NOMO-1 treated with dmso at 0.1 percent for 144 hours (cell line): ENCODE measurements around the gene ENHO.

Experiments
- DNase-seq: peaks from one replicate; lab custom pipeline; 2025; ENCODE audit not compliant: unreplicated experiment; lab: John Stamatoyannopoulos, UW

ENHO gene

DNA sequence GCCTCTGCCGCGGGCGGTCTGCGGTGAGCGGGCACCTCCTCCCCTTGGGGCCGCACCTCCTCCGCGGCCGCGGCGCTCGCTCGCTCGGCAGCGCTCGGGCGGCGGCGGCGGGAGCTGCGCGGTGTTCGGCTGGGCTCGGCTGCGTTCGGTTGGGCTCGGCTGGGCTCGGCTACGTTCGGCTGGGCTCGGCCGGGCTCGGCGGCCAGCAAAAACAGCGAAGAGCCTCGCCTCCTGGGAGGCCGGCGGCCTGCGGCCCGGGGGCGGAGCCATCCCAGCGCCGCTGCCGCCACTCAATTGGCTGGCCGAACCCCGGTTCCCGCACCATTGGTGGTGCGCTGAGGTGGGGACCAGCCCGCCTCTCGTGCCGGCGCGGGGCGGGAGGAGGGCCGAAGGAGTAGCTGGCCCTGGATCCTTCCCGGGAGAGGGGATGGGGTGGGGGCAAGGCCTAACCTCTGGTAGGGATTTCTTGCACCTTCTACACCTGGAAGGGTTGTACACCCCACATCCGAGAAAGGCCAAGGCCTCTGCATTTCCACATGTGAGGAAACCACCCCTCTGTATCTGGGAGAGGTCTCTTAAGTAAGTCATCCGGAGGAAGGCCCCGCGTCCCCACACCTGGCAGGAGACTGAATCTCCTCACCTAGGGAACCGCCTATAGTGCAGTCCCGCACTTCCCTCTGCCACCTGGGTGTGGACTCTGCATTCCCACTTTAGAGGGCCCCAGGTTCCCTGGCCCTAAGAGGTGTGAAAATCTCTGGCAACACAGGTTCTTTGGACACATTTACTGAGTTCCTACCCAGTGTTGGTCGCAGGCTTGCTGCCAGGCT, at the start of gene ENHO:
ENHO (minus strand) TSS at position 20 of the 827 bp plus-strand sequence. CDS start 1,295 bp downstream, outside the sequence.
- peak; percentile 94 for DNase-seq

GRCh38 chr9:34572092-34572491, 49.3 kb upstream of the ENHO start:
- DNase-seq = no peak

GRCh38 chr9:34571481-34571810, 48.7 kb upstream of the ENHO start:
- no peak for DNase-seq

DNA sequence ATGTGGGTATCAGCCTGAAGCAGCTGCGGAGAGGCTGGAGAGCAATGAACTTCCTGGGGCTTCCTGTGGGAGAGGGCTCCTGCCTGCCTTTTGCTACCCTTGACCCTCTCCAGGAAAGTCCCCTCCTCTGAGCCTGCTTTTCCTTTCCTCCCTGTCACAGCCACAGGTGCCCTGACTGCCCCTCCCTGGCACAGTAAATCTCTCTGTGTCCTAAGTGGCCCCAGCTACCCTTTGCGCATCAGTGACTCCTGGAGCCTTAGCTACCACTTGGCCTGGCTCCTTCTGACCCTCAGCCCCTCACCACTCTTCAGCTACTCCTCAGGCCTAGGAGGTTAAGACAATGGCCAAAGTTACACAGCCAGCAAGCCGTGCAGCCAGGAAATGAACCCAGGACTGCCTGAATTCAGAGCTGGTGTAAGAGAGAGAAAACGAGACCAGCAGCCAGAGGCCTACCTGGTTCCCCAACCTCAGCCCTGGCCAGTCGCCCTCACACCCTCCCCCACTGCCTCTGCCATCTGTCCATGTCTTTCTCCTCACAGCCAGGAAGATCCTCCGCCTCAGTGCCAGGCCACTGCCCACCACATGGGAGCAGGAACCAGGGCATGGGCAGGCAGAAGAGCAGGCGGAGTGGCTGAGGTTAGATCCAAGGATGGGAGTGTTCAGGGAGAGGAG, 48.2 kb upstream of the ENHO start:
- no peak for DNase-seq

DNA sequence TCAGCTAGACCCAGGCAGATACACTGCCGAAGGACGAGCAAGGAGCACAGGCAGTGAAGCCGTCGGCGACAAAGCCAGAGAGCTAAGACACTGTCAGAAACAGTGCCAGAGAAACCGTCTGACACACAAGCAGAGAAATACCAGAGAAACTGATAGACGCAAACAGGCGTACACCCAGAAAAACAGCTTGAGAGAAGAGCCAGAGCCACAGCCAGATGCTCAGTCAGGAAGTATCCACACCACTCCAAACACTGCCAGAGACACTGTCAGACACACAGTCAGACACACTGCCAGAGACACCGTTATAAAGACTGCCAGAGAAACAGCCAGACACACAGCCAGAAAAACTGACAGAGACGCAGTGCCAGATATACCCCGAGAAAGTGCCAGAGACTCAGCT, 47.6 kb upstream of the ENHO start:
- no peak for DNase-seq

- no peak for DNase-seq
Measured at GRCh38 chr9:34568774-34569173, 46.0 kb upstream of the ENHO start.

DNA sequence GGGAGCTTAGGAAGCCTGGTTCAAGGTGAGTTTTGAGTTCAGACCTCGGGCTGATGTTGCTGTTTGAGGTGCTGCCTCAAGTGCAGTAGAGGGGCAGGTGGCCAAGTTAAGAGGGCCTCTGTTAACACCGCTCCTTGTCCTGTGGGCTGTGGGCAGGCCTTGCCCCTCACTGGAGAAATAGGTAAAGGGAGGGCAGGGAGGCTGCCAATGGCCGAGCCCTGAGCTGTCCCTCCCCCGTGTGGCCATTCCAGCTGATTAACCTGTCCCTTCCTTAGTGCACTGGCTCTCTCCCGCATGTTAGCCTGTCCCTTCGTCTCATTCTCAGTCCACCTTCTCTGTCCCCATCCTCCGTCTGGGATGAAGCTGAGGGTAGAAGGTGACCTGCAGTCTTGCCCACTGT, 45.3 kb upstream of the ENHO start:
- DNase-seq = no peak

- DNase-seq = no peak
Measured at GRCh38 chr9:34566972-34567371, 44.2 kb upstream of the ENHO start.

GRCh38 chr9:34566322-34566721, 43.5 kb upstream of the ENHO start:
- no peak for DNase-seq

DNA sequence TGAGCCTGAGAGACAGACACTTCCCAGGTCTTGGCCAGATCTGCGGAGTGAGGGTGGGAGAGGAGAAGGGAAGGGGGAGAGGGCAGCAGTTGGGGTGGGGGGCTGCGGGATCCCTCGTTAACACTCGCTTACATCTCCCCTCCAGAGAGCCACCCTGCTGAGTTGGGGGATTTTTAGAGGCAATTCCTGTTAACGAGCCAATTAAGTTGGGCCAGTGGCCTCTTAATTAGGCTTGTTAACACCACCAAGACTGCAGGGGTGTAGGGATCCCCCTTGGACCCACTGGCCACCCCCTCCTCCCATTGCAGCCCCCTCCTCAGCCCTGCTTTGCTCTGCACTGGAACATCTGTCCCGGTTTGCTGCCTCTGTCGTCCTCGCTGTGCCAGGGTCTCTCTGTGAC, 43.1 kb upstream of the ENHO start:
- no peak for DNase-seq

DNA sequence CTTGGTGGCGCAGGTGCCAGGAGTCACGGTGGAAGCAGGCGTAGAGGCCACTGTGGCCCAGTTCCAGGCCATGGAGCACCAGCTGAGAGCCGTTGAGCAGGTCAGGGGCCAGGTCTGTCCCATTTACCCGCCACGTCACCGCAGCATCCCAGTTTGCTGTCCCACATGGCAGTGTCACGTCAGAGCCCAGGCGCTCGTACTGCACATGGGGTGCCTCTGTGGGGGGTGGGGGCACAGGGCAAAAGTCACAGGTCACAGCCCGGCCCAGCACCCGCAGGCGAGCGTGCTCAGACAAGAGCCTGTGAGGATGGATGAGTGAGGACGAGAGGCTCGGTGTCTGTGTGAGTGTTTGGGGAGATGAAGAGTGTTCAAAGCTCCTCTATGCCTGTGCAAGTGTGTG, 41.8 kb upstream of the ENHO start:
- no peak for DNase-seq

DNA sequence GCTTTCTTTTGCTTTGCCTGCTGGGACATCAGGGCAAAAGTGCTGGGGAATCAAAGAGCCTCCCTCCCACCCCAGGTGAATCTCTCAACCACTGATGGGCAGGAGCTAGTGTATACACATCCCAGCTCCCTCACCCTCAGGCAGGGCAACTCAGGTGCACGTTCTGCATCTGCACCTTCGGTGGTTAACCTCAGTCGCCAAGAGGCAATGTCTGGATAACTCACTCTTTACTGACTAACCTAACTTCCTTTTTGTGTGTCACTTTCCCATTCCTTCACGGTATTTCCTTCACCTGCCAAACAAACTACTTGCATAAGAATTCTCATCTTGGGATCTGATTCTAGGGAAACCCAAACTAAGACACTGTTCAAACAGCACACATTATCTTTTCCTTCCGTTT, 40.5 kb upstream of the ENHO start:
- no peak for DNase-seq

DNA sequence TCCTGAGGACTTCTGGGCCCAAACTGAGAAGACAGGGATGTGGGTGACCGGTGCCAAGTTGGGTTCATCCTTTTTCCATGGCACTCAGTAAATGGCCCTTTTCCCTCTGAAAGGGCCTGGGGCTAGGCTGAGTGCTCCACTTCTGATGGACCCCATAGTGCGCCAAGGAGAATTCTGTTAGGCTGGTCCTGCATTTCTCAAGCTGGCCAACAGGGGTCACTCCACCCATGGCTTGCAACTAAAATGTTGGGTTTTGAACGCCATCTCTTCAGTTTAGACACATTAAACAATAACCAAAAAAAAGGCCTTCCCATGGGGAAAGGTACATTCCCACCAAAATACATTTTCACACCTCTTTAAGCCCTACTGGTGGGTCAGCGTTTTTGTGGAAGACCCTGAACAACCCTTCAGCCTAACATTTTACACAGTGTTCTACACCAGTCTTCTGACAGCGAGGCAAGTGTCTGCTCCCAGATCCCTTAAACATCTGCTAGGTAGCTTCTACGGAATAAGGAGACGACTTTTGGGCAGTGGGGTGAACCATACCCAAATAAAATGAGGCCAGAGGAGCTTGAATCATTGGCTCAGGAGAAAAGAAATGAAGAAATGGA, 39.5 kb upstream of the ENHO start:
- DNase-seq = no peak

DNA sequence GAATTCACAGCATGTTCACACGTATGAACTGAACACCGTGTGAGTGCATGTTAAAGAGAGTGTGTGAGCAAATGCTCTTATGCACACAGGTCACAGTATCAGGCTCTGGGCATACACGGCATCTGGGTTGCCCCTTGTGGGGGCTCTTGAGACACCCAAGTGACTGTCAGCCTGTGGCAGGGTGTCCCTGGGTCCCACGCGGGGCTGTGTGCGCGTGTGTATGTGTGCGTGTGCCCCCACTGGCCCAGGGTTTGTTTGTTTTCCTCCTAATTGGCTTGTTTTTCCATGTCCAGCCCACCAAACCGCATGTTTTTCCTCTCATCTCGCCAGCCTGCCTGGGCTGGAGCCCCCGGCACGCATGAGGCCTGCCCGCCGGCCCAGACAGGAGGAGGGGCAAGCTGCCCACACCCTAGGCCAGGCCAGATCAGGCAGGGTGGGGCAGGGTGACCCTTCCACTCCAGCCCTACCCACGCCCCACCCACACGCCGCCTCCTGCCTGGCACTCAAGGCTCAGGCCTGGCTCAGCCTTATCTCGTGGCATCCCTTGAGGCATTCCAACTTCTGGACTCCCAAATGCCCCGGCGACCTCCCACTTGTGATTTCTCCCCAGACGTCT, 37.9 kb upstream of the ENHO start:
- DNase-seq = no peak

GRCh38 chr9:34559624-34560455, 37.0 kb upstream of the ENHO start:
- no peak for DNase-seq

DNA sequence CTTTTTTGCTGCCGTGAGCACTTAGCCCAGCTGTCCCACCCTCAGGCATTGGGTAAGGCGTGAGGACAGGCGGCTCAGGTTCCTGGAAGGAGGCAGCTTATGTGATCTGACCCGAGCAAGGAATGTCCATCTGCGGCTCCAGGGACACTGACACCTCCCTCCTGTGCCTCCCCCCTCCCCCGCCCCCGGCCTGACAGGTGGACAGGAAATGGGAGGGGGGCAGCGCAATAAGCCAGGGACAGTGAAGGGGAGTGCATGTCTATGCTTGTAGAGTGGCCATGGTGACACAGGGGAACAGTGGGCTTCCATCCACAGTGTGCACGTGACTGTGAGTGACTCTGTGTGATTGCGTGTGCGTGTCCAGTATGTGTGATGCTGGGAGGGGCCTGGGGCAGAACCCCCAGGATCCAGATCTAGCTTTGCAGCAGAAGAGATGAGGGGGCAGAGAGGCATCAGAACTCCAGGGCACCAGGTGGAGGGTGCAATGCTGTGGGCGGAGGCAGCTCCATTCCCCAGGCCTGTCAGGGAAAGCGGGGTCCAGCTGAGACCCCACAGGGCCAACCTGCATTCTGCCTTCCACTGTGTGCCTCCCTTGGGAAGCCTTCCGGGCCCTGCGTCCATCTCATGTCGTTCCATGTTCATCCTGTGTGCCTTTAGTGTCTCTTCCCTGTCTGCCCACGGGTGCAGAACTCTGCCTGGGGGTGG, 36.3 kb upstream of the ENHO start:
- DNase-seq = no peak

GRCh38 chr9:34558364-34558763, 35.6 kb upstream of the ENHO start:
- no peak for DNase-seq

GRCh38 chr9:34557426-34558321, 34.9 kb upstream of the ENHO start:
- DNase-seq = no peak

DNA sequence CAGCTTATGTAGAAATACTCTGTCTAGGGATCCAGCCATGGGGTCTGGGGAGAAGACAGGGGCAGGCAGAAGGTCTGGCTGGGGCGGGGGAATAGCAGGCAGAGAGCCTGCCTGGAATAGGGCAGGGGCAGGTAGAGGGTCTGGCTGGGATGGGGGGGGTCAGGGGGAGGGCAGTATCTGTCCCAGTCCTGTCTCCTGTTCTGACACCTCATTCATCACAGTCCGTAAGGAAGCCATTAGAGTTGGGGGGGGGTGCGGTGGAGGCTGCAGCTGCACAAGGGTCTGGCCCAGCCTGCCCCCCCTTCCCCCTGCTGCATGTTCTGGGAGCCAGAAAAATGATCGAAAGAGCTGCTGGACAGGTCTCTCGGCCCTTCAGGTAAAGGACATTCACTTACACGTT, 34.2 kb upstream of the ENHO start:
- DNase-seq = no peak
